OCI-LY7 (cell line): ENCODE results near the gene CDC6. TPM values are rescaled to one million over a fixed set of nuclear protein-coding genes. Genes with fewer than 3 reads are reported as not detected.

ENCODE experiments used
- BruUV-seq: library from RNA; stranded (reverse); fragments of 400-500 nt; replicated peaks from 2 replicates; lab custom pipeline; 2021; lab: Mats Ljungman, UMichigan
- CTCF ChIA-PET: fragments of 300-600 bp; sonication (Branson Sonifier 250); formaldehyde crosslinking; loops from one replicate; lab custom pipeline; 2022; ENCODE audit warnings: antibody characterized with exemption; ENCODE audit not compliant: unreplicated experiment; lab: Charles Lee
- POLR2A ChIA-PET: fragments of 300-600 bp; sonication (Branson Sonifier 250); formaldehyde crosslinking; loops from one replicate; lab custom pipeline; 2022; ENCODE audit warnings: antibody characterized with exemption; lab: Charles Lee
- DNase-seq: peaks from one replicate; pipeline ENCODE4 v3.0.0-alpha.2; 2015; ENCODE audit warnings: low spot score
- H2AFZ ChIP-seq: fragments of 200-600 bp; sonication (generic), shearing (Covaris generic); 2 replicates; pipeline ENCODE4 v1.6.1; 2014; ENCODE audit warnings: mild to moderate bottlenecking, antibody characterized with exemption, low read length, moderate library complexity
- H3K27ac ChIP-seq: fragments of 200-600 bp; sonication (generic); 2 replicates; pipeline ENCODE4 v1.5.1; 2014; ENCODE audit warnings: mixed run types, low read depth, mild to moderate bottlenecking, moderate library complexity, low read length, inconsistent platforms; ENCODE audit not compliant: poor library complexity, severe bottlenecking
- H3K36me3 ChIP-seq: fragments of 200-600 bp; sonication (generic); 2 replicates; pipeline ENCODE4 v1.6.1; 2014; ENCODE audit warnings: mild to moderate bottlenecking, antibody characterized with exemption, low read length, moderate library complexity, mixed read lengths; ENCODE audit not compliant: insufficient read depth
- H3K4me1 ChIP-seq: fragments of 200-600 bp; sonication (generic); 2 replicates; pipeline ENCODE4 v1.5.1; 2014; ENCODE audit warnings: mild to moderate bottlenecking, low read length; ENCODE audit not compliant: insufficient read depth, poor library complexity, severe bottlenecking
- H3K4me2 ChIP-seq: fragments of 200-600 bp; sonication (generic); 2 replicates; pipeline ENCODE4 v1.6.1; 2014; ENCODE audit warnings: mild to moderate bottlenecking, low read length
- H3K4me3 ChIP-seq: fragments of 200-600 bp; sonication (generic); 2 replicates; pipeline ENCODE4 v1.5.1; 2014; ENCODE audit warnings: mild to moderate bottlenecking, low read depth, low read length; ENCODE audit not compliant: poor library complexity, severe bottlenecking
- H3K79me2 ChIP-seq: fragments of 200-600 bp; sonication (generic); 2 replicates; pipeline ENCODE4 v1.6.1; 2016; ENCODE audit warnings: low read depth, mild to moderate bottlenecking, low read length, moderate library complexity, mixed read lengths; ENCODE audit not compliant: insufficient read depth
- H3K9me2 ChIP-seq: fragments of 200-600 bp; sonication (generic); 2 replicates; pipeline ENCODE4 v1.6.1; 2016; ENCODE audit warnings: mild to moderate bottlenecking, low read length, mixed read lengths; ENCODE audit not compliant: insufficient read depth
- H3K9me3 ChIP-seq: fragments of 200-600 bp; sonication (generic); 2 replicates; pipeline ENCODE4 v1.6.1; 2014; ENCODE audit warnings: mild to moderate bottlenecking, mixed run types, low read length, mixed read lengths
- H4K20me1 ChIP-seq: fragments of 200-600 bp; sonication (generic); 2 replicates; pipeline ENCODE4 v1.6.1; 2014; ENCODE audit warnings: mild to moderate bottlenecking, antibody characterized with exemption, low read length, moderate library complexity, mixed read lengths; ENCODE audit not compliant: insufficient read depth
- CTCF ChIP-seq: fragments of 200-600 bp; sonication (generic); conservative IDR thresholded peaks from 2 replicates; pipeline ENCODE4 v1.5.1; 2014; ENCODE audit warnings: mild to moderate bottlenecking, antibody characterized with exemption, low read length, moderate library complexity, mixed read lengths
- EZH2phosphoT487 ChIP-seq: fragments of 200-600 bp; sonication (generic); IDR thresholded peaks from 2 replicates; pipeline ENCODE4 v1.6.1; 2018; ENCODE audit warnings: low read depth, borderline replicate concordance, mild to moderate bottlenecking, mixed run types, antibody characterized with exemption, low read length, moderate library complexity, mixed read lengths
- intact Hi-C: fragments of 100-400 bp; cut with micrococcal nuclease; formaldehyde crosslinking; loops from one replicate; pipeline ENCODE4 v1.10.0; 2022; ENCODE audit not compliant: unreplicated experiment
- total RNA-seq, 2 experiments: library from RNA; depleted of rRNA in 1 of 2; stranded (reverse); fragments of >200 nt in 1 of 2; shearing (Covaris generic) in 1 of 2; gene quantifications; 2 replicates each; pipeline ENCODE4 v1.2.3, GENCODE V29; 2014 to 2022

Gene CDC6
- total RNA-seq, 2 experiments from 2014 or later = 75.2 to 132 TPM

DNA sequence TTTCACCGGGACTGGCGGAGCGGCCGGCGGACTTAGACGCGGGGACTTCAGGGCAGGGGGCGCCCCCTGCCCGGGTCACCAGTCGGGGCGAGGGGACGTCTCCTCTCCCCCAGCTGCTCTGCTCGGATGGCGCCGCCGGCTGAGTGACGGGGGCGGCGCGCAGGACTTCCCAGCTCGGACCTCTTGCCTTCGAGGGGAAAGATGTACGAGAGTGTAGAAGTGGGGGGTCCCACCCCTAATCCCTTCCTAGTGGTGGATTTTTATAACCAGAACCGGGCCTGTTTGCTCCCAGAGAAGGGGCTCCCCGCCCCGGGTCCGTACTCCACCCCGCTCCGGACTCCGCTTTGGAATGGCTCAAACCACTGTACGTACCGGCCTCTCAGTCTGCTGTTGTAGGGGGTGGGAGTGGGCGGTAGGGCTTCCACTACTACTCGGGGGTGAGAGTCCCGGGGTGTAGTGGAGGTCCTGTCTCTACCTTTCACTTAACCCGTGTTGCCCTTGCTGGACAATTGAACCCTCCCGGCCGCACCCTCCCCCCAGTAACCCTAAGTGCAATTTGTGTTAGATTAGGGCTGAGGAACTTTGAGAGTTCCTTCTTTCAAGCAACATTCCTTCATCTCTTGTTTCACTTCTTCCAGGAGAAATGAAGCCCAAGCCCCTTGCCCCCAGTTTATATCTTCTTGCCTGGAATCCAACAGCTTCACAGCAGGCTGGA lies 55.0 kb downstream of the CDC6 start:
- no peak overlapping the region for H3K27ac ChIP-seq
- peak overlapping the region; percentile 73 for H3K4me3 ChIP-seq
- H3K9me2 ChIP-seq = no peaks in the 10 kb centered on the region
- H3K36me3 ChIP-seq = no peaks in the 10 kb centered on the region
- no peak overlapping the region for H2AFZ ChIP-seq
- CTCF ChIA-PET = no interaction called here
- TF ChIP-seq EZH2phosphoT487 = no peak
- no peak for TF ChIP-seq CTCF
- H4K20me1 ChIP-seq = no peaks in the 10 kb centered on the region
- peak overlapping the region; percentile 79 for H3K4me2 ChIP-seq
- H3K9me3 ChIP-seq = no peaks in the 10 kb centered on the region
- no peak for DNase-seq
- intact Hi-C loops = no loop called here
- POLR2A ChIA-PET = no interaction called here
- H3K4me1 ChIP-seq = peaks cover 57% of the 10 kb centered on the region
- BruUV-seq = no TSS peak
- H3K79me2 ChIP-seq = no peaks in the 10 kb centered on the region

DNA sequence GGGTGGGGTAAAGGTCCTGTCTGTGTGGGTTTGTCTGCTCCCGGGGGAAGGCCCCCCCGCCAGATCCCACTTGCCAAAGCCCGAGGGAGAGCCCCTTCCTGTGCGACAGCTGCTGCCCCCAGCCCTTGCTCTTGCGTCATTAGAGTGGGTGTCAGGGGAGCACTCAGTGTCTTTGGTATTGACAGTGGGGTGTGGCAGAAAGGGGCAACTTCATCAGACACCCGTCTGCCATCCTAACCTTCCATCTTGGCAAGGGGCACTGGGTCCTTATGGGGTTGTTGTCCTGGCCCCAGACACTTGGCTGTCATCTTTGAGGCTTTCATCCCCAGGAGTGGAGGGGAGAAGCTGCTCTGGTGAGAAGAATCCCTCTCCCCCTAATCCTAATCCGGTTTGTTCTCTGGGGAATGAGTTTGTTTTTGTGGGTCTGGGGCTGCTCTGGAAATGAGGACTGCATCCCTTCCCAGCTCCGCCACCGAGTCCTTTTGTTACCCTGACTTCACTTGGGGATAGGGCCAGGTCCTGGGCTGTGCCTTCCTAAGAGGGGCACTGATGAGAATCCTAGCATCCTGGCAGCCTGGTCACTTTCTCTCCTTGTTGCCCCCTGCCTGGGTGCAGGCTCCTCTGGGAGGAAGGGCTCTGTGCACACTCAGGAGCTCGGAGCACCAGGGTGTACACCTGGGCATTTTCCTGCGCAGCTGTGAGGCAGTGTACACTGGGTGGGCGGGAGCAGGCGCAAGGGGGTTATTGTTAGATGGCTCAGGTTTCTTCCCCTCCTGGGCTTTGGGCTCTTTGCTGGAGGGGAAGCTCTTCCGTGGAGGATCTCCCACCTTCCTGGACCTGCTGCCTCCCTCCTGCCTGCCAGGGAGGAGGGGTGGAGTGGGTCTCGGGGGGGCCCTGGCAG lies 55.8 kb downstream of the CDC6 start:
- H3K9me3 ChIP-seq = no peaks in the 10 kb centered on the region

More for the DNA sequence above, 55.8 kb downstream of the CDC6 start:
- BruUV-seq = no TSS peak
- Histone ChIP-seq H2AFZ (no peak overlapping the region), H3K4me3 (no peak overlapping the region), H3K4me1 (peaks cover 57% of the 10 kb centered on the region), H4K20me1 (no peaks in the 10 kb centered on the region), H3K36me3 (no peaks in the 10 kb centered on the region), H3K4me2 (peak overlapping the region; percentile 79), H3K79me2 (no peaks in the 10 kb centered on the region), H3K9me2 (no peaks in the 10 kb centered on the region), H3K27ac (no peak overlapping the region)
- ChIA-PET POLR2A (no interaction called here), CTCF (no interaction called here)
- no peak for TF ChIP-seq EZH2phosphoT487
- TF ChIP-seq CTCF = no peak
- no peak for DNase-seq
- intact Hi-C loops = no loop called here
